Kidney epithelial cell (primary cell): ENCODE results near the gene CTSO. TPM values are rescaled to one million over a fixed set of nuclear protein-coding genes. Genes with fewer than 3 reads are reported as not detected.
A peak's percentile ranks its signal among the peaks of the same experiment; 100 is the strongest.

Experiments used
- DNase-seq: peaks from one replicate; pipeline ENCODE4 v3.0.0-alpha.2; 2010; ENCODE audit warnings: low read depth
- H3K27me3 ChIP-seq: 2 replicates; pipeline ENCODE4 v1.6.0; 2011; ENCODE audit warnings: low read length; ENCODE audit not compliant: control insufficient read depth, insufficient read depth
- H3K36me3 ChIP-seq: 2 replicates; pipeline ENCODE4 v1.5.1; 2011; ENCODE audit warnings: low read length; ENCODE audit not compliant: control insufficient read depth, insufficient read depth
- H3K4me3 ChIP-seq: 2 replicates; pipeline ENCODE4 v1.5.1; 2011; ENCODE audit warnings: low read depth, mild to moderate bottlenecking, control low read depth, low read length
- total RNA-seq: library from RNA; depleted of rRNA; stranded (reverse); fragments of >200 nt; gene quantifications from 2 replicates; pipeline ENCODE4 v1.2.3, GENCODE V29; 2015
- TF ChIP-seq, protein P1 (sequence below): IDR thresholded peaks from 2 replicates; pipeline ENCODE4 v1.5.1; 2011; ENCODE audit warnings: mild to moderate bottlenecking, moderate library complexity, low read length, control low read depth, inconsistent platforms; ENCODE audit not compliant: insufficient read depth, poor library complexity, severe bottlenecking

The CTSO gene
- total RNA-seq, 1 donor from 2014 or later = 11.9 TPM

DNA sequence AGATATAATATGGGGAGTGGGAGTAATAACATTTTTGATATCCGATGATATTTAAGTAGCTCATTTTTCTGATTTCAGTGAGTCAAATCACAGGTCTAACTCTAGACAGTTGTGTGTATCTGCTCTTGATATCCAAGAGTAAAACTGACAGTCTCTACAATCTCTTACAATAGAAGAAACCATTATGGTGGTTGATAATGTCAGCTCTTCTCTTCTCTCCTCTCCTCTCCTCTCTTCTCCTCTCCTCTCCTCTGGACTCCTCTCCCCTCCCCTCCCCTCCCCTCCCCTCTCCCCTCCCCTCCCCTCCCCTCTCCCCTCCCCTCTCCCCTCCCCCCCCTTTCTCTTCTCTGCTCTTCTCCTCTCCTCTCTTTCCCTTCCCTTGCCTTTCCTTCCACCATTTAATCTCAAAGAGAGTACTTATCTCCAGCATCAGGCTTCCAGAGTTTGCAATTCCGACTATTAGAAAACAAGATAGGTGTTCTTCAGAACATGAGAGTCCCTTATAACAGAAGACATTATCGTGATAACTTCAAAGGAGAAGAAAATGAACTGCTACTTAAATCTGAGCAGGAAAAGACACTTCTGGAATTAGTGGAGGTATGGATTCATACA, 43.9 kb downstream of the CTSO start:
- H3K36me3 ChIP-seq = no peaks in the 10 kb centered on the region
- H3K4me3 ChIP-seq = no peak overlapping the region
- DNase-seq = no peak
- TF ChIP-seq, protein P1, sequence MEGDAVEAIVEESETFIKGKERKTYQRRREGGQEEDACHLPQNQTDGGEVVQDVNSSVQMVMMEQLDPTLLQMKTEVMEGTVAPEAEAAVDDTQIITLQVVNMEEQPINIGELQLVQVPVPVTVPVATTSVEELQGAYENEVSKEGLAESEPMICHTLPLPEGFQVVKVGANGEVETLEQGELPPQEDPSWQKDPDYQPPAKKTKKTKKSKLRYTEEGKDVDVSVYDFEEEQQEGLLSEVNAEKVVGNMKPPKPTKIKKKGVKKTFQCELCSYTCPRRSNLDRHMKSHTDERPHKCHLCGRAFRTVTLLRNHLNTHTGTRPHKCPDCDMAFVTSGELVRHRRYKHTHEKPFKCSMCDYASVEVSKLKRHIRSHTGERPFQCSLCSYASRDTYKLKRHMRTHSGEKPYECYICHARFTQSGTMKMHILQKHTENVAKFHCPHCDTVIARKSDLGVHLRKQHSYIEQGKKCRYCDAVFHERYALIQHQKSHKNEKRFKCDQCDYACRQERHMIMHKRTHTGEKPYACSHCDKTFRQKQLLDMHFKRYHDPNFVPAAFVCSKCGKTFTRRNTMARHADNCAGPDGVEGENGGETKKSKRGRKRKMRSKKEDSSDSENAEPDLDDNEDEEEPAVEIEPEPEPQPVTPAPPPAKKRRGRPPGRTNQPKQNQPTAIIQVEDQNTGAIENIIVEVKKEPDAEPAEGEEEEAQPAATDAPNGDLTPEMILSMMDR = no peak
- no peaks in the 10 kb centered on the region for H3K27me3 ChIP-seq

DNA sequence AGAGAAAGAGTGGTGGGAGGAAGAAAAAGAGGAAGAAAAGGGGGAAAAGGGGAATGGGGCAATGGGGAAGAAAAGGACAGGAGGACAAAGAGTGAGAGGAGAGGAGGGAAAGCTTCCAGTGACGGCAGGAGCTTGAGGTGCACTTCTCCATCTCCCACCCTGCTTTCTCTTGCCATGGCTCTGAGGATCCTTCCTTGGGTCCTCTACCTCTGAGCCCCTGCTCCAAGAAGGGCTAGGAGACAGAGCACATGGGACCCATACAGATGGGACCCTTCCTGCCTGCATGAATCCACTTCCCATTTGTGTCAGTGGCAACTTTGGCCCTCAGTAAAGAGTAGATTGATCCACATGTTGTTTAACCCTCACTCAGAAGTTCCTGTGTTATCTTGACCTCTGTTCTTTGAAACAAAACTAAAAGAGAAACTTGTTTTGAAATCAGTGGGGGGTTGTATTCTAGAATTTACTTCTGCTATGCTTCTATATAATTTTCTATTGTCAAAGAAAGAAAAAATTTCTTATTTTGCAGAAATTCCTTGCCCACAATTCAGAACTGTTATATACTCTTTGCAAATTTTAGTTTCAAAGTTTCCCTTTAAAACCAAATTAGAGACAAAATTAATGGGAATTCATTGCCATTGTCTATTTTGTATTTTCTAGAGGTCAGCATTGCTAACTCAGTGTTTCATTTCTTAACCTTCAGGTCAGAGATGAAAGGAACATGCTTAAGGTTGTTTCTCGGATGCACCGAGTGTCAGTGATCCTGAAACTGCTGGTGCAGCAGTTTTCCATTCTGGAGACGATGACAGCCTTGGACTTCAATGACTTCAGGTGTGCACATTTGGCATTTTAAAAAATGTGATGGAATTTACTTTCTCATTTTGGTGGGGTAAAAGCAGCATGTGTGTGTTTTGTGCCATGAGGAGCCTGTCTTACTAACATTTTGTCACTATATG, 45.2 kb downstream of the CTSO start:
- no peaks in the 10 kb centered on the region for H3K27me3 ChIP-seq
- H3K36me3 ChIP-seq = no peaks in the 10 kb centered on the region
- TF ChIP-seq, protein P1 = no peak
- no peak overlapping the region for H3K4me3 ChIP-seq
- no peak for DNase-seq

DNA sequence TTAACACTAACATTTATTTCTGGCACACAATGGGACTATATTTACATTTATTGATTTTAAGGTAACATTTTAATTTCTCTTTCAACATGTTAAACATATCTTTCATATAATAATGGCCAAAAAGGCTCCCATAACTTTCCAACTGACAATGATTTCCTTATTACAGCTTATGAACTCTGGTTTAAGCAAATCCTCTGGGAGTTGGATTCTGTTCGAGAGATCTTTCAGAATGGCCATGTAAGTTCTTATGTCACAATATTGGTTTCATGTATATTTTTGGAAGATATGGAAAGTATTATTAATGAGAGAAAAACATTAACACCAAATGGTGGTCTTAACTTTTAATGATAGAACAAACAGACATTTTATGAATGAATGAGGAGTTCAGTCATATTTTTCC, 46.1 kb downstream of the CTSO start:
- Histone ChIP-seq H3K27me3 (no peaks in the 10 kb centered on the region), H3K36me3 (no peaks in the 10 kb centered on the region), H3K4me3 (no peak overlapping the region)
- TF ChIP-seq, protein P1 = no peak
- DNase-seq = no peak

DNA sequence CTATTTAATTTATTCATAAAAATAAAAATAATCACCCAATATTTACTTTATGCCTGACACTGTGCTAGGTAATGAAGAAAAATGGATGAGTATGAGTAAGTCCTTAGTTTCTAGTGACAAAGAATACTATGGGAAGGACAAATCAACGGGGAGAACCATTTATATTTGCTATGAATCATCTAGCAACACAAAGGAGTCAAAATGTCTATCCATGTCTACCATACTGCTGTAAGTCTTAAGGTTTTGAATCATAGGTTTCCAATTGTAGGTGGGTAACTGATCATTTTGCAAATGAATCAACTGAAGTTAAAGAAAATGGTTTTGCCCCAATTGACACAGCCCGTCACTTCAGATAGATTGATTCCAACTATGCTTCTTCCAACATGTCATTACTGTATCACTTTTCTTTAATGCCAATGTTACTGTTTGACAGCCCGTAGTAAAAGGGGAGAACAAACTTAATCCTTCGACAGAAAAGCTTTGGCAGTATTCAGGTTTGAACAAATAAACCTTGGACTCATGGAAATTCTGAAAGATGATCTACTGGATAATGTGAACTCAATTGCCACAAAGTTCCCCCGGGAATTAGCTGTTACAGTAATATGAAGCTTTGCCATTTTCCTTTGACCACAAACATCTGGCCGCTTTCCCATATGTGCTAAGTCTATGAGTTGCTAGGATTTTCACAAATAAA, 47.0 kb downstream of the CTSO start:
- peak; percentile 60 for DNase-seq
- H3K4me3 ChIP-seq = no peak overlapping the region
- TF ChIP-seq, protein P1 = no peak

DNA sequence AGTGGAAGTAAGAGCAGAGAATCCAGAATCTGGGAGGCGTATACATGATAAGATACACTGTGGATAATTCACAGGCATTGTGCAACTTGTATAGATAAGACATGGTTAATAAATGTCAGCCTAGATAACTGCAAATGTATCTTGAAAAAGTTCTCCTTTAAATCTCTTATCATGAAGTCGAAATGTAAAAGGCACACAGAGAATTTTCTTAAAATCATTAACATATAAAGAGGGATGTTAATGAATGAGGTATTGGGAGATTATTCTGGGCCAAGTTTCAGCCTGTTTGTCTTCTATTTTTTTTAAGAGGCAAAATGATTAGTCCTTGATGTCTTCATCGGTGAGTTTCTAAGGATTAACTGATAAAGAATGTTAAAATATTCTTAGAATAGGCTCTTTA, 49.3 kb downstream of the CTSO start:
- no peaks in the 10 kb centered on the region for H3K27me3 ChIP-seq
- no peak overlapping the region for H3K4me3 ChIP-seq
- no peak for DNase-seq
- H3K36me3 ChIP-seq = no peaks in the 10 kb centered on the region
- TF ChIP-seq, protein P1 = no peak

More for the DNA sequence above, 47.0 kb downstream of the CTSO start:
- H3K27me3 ChIP-seq = no peaks in the 10 kb centered on the region
- no peaks in the 10 kb centered on the region for H3K36me3 ChIP-seq
